ENCODE results near the gene LRP5.

Gene LRP5

DNA sequence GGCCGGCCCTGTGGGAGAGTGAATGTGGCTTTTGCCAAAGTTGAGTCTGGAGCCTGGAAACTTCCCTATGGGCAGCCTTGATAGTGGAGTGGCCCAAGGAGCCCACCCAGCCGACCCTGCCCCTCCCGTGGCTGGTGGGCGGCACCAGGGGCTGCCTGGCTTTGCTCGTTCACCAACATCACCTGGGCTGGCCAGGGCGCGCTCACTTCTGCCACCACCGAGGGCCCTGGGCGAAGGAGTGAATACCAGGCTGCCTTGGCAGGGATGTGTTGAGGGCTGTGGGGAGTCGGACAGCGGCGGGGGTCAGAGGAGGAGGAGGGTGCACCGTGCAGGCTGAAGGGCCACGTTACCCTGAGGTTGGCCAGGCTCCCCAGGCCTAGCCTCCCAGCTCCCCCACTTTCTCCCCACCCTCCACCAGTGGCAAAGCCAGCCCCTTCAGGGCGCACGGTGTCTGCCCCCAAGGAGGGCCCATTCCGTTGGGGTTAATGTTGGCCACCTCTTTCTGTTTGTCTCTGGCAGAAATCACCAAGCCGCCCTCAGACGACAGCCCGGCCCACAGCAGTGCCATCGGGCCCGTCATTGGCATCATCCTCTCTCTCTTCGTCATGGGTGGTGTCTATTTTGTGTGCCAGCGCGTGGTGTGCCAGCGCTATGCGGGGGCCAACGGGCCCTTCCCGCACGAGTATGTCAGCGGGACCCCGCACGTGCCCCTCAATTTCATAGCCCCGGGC, 125.7 kb downstream of the LRP5 start:
- Histone ChIP-seq H3K27ac (ENCODE audit: low read depth, low read length) (no peak overlapping the region), H3K4me3 (ENCODE audit: low read depth in 1 of 2, low read length in 2 of 2) (no peak overlapping the region), H3K9ac (ENCODE audit: low read depth in 1 of 2, low read length in 2 of 2) (no peak overlapping the region), H3K4me1 (ENCODE audit: control insufficient read depth in 1 of 2, insufficient read depth in 2 of 2, low read length in 2 of 2) (no peaks in the 10 kb centered on the region), H3K36me3 (ENCODE audit: control insufficient read depth in 1 of 2, insufficient read depth in 2 of 2, low read length in 2 of 2) (peaks cover 14 to 80% of the 10 kb centered on the region in 2 donors), H3K9me3 (ENCODE audit: control insufficient read depth in 1 of 2, low read length in 2 of 2) (no peaks in the 10 kb centered on the region), H3K27me3 (ENCODE audit: control insufficient read depth in 1 of 2, insufficient read depth in 2 of 2, low read length in 2 of 2) (no peaks in the 10 kb centered on the region)

DNA sequence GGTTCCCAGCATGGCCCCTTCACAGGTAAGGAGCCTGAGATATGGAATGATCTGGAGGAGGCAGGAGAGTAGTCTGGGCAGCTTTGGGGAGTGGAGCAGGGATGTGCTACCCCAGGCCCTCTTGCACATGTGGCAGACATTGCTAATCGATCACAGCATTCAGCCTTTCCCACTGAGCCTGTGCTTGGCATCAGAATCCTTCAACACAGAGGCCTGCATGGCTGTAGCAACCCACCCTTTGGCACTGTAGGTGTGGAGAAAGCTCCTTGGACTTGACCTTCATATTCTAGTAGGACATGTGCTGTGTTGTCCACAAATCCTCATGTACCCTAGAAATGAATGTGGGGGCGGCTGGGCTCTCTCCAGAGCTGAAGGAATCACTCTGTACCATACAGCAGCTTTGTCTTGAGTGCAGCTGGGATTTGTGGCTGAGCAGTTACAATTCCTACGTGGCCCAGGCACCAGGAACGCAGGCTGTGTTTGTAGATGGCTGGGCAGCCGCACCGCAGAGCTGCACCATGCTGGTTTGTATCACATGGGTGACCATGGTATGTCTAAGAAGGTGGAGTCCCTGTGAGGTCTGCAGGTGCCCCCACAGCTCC, 126.4 kb downstream of the LRP5 start:
- Histone ChIP-seq H3K36me3 (ENCODE audit: control insufficient read depth in 1 of 2, insufficient read depth in 2 of 2, low read length in 2 of 2) (peaks cover 14 to 74% of the 10 kb centered on the region in 2 donors), H3K9me3 (ENCODE audit: control insufficient read depth in 1 of 2, low read length in 2 of 2) (no peaks in the 10 kb centered on the region), H3K4me1 (ENCODE audit: control insufficient read depth in 1 of 2, insufficient read depth in 2 of 2, low read length in 2 of 2) (no peaks in the 10 kb centered on the region), H3K4me3 (ENCODE audit: low read depth in 1 of 2, low read length in 2 of 2) (no peak overlapping the region), H3K27ac (ENCODE audit: low read depth, low read length) (no peak overlapping the region), H3K27me3 (ENCODE audit: control insufficient read depth in 1 of 2, insufficient read depth in 2 of 2, low read length in 2 of 2) (no peaks in the 10 kb centered on the region), H3K9ac (ENCODE audit: low read depth in 1 of 2, low read length in 2 of 2) (no peak overlapping the region)

DNA sequence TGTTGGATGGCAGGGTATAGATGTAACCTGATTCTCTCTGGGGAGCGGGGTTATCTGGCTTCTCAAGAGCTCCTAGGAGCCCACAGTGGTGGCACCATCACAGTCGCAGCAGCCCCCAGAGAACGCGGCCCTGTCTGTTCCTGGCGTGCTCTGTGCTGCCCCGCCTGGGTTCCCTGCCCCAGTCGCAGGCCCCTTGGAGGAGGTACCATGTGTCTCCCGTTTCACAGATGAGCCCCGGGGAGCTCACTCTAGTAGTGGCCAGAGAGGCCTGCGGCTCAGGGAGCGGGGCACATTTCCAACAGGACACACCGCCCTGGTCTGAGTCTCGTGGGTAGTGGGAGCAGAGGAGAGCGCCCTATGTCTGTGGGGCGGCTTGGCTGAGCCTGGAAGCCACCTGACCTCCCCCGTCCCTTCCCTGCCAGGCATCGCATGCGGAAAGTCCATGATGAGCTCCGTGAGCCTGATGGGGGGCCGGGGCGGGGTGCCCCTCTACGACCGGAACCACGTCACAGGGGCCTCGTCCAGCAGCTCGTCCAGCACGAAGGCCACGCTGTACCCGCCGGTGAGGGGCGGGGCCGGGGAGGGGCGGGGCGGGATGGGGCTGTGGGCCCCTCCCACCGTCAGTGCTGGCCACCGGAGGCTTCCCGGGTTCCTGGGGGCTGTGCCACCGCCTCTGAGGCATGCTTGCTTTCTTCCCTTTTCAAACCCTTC, 127.1 kb downstream of the LRP5 start:
- H3K9me3 ChIP-seq (ENCODE audit: control insufficient read depth in 1 of 2, low read length in 2 of 2), result no peaks in the 10 kb centered on the region
- no peak overlapping the region for H3K9ac ChIP-seq (ENCODE audit: low read depth in 1 of 2, low read length in 2 of 2)
- H3K4me3 ChIP-seq (ENCODE audit: low read depth in 1 of 2, low read length in 2 of 2), result no peak overlapping the region
- peak overlapping the region; percentile 20 for H3K27ac ChIP-seq (ENCODE audit: low read depth, low read length)
- H3K36me3 ChIP-seq (ENCODE audit: control insufficient read depth in 1 of 2, insufficient read depth in 2 of 2, low read length in 2 of 2), result peaks cover 14 to 69% of the 10 kb centered on the region in 2 donors
- no peaks in the 10 kb centered on the region for H3K4me1 ChIP-seq (ENCODE audit: control insufficient read depth in 1 of 2, insufficient read depth in 2 of 2, low read length in 2 of 2)
- H3K27me3 ChIP-seq (ENCODE audit: control insufficient read depth in 1 of 2, insufficient read depth in 2 of 2, low read length in 2 of 2), result no peaks in the 10 kb centered on the region

DNA sequence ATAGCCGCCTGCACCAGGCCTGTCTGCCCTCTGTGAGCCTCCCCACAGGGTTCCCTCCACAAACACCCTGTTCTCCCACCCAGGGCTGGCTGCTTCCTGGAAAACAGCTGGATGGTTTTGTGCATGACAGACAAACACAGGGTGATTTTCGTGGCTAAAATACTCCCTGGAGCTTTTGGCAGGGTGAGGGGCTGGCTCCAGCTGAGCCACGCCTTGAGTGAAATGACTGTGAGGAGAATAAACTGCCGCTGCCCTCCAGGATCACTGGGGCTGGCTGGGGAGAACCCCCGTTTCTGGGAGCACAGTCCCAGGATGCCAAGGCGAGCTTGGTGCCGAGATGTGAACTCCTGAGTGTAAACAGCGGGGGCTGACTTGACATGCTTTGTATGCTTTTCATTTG, 127.8 kb downstream of the LRP5 start:
- Histone ChIP-seq H3K9me3 (ENCODE audit: control insufficient read depth in 1 of 2, low read length in 2 of 2) (no peaks in the 10 kb centered on the region), H3K4me1 (ENCODE audit: control insufficient read depth in 1 of 2, insufficient read depth in 2 of 2, low read length in 2 of 2) (no peaks in the 10 kb centered on the region), H3K4me3 (ENCODE audit: low read depth in 1 of 2, low read length in 2 of 2) (no peak overlapping the region), H3K36me3 (ENCODE audit: control insufficient read depth in 1 of 2, insufficient read depth in 2 of 2, low read length in 2 of 2) (peaks cover 14 to 65% of the 10 kb centered on the region in 2 donors), H3K27me3 (ENCODE audit: control insufficient read depth in 1 of 2, insufficient read depth in 2 of 2, low read length in 2 of 2) (no peaks in the 10 kb centered on the region), H3K9ac (ENCODE audit: low read depth in 1 of 2, low read length in 2 of 2) (no peak overlapping the region), H3K27ac (ENCODE audit: low read depth, low read length) (no peak overlapping the region)

DNA sequence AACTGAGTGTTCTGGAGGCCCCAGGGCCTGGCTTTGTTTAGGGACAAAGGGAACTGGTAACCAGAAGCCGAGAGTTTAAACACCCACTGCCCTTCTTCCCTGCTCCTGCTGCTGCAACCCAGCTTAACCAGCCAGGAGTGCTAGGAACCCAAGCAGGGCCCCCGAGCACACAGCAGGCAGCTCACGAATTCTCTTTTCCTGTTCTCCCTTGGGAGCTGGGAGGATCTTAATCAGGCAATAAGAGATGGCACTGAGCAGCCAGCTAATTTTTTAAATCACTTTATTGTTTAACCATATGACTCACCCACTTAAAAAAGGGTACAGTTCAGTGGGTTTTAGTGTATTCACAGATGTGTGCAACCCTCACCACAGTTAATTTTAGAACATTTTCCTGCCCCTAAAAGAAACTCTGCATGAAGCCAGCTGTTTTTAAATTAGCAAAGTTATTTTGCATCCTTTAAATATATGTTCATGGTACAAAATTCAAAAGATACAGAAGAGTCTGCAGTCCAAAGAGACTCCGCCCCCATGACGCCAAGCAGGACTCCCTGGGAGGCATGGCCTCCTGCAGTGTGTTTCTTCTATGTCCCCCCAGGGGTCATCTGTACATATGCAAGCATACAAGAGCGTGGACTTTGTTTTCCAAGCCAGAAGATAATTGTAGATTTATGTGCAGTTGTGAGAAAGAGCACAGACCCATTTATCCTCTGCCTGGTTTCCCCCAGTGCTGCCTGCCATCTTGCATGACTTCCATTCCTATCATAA, 129.3 kb downstream of the LRP5 start:
- no peak overlapping the region for H3K4me3 ChIP-seq (ENCODE audit: low read depth in 1 of 2, low read length in 2 of 2)
- peaks cover 11 to 55% of the 10 kb centered on the region in 2 donors for H3K36me3 ChIP-seq (ENCODE audit: control insufficient read depth in 1 of 2, insufficient read depth in 2 of 2, low read length in 2 of 2)
- H3K4me1 ChIP-seq (ENCODE audit: control insufficient read depth in 1 of 2, insufficient read depth in 2 of 2, low read length in 2 of 2), result no peaks in the 10 kb centered on the region
- no peaks in the 10 kb centered on the region for H3K9me3 ChIP-seq (ENCODE audit: control insufficient read depth in 1 of 2, low read length in 2 of 2)
- no peaks in the 10 kb centered on the region for H3K27me3 ChIP-seq (ENCODE audit: control insufficient read depth in 1 of 2, insufficient read depth in 2 of 2, low read length in 2 of 2)
- no peak overlapping the region for H3K9ac ChIP-seq (ENCODE audit: low read depth in 1 of 2, low read length in 2 of 2)
- H3K27ac ChIP-seq (ENCODE audit: low read depth, low read length), result no peak overlapping the region

DNA sequence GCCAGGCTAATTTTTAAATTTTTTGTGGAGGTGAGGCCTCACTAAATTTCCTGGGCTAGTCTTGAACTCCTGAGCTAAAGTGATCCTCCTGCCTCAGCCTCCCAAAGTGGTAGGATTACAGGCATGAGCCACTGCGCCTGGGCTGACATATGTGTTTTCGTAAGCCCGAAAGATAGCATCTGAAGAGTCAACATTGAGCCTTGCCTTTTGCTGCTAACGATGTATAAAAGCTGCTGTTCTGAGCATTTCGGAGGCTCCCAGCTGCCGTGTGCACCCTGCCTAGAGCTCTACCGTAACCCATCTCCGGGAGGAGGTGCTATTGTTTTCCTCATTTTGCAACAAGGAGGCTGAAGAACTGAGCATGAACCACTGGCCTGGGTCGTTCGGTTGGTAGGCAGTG, 130.0 kb downstream of the LRP5 start:
- Histone ChIP-seq H3K9me3 (ENCODE audit: control insufficient read depth in 1 of 2, low read length in 2 of 2) (no peaks in the 10 kb centered on the region), H3K4me3 (ENCODE audit: low read depth in 1 of 2, low read length in 2 of 2) (no peak overlapping the region), H3K36me3 (ENCODE audit: control insufficient read depth in 1 of 2, insufficient read depth in 2 of 2, low read length in 2 of 2) (peaks cover 12 to 52% of the 10 kb centered on the region in 2 donors), H3K27me3 (ENCODE audit: control insufficient read depth in 1 of 2, insufficient read depth in 2 of 2, low read length in 2 of 2) (no peaks in the 10 kb centered on the region), H3K4me1 (ENCODE audit: control insufficient read depth in 1 of 2, insufficient read depth in 2 of 2, low read length in 2 of 2) (peaks cover 0 to 4% of the 10 kb centered on the region in 2 donors), H3K27ac (ENCODE audit: low read depth, low read length) (no peak overlapping the region), H3K9ac (ENCODE audit: low read depth in 1 of 2, low read length in 2 of 2) (no peak overlapping the region)

DNA sequence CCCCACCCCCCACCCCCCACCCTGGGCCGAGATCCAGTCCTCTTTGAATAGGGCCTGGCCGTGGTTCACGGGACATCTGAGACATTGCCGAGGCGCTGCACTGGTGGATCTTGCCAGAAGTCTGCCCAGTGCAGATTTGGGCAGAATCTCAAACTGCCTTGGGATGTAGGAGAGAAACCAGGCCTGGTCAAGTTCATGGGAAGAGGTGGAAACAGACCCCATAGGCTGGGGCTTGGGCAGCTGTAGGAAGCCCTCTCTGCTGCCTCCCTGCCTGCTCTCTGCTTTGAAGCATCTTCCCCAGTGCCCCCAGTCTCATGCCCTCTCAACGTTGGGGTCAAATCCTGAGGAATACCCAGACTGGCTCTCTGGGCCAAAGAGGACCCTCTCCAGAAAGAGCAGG, 132.2 kb downstream of the LRP5 start:
- Histone ChIP-seq H3K4me3 (ENCODE audit: low read depth in 1 of 2, low read length in 2 of 2) (no peak overlapping the region), H3K27ac (ENCODE audit: low read depth, low read length) (no peak overlapping the region), H3K36me3 (ENCODE audit: control insufficient read depth in 1 of 2, insufficient read depth in 2 of 2, low read length in 2 of 2) (peaks cover 22 to 48% of the 10 kb centered on the region in 2 donors)

DNA sequence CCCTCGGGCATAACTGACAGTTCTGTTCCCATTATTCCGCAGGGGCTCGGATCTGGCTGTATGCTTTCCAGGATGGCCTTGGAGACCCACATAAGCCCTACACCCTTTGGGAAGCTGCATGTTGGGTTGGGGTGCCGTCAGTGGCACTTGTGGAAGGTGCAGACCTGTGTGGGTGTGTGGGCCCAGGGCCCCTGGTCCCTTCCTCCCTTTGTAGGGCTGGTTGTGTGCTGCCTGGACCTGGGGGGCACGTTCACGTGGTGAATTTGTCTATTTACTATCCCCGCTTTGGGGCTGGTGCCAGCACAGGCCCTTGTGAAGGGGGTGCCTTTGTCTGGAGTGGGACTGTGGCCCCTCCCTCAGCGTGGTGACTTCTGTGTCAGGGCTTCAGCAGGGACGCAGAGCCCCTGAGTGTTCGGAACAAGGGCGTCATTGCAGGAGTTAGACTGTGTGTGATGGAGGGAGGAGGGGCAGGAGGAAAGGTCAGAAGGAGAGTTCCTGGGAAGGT, 133.2 kb downstream of the LRP5 start:
- Histone ChIP-seq H3K27me3 (ENCODE audit: control insufficient read depth in 1 of 2, insufficient read depth in 2 of 2, low read length in 2 of 2) (no peaks in the 10 kb centered on the region), H3K4me1 (ENCODE audit: control insufficient read depth in 1 of 2, insufficient read depth in 2 of 2, low read length in 2 of 2) (peaks cover 0 to 4% of the 10 kb centered on the region in 2 donors), H3K9ac (ENCODE audit: low read depth in 1 of 2, low read length in 2 of 2) (no peak overlapping the region), H3K4me3 (ENCODE audit: low read depth in 1 of 2, low read length in 2 of 2) (no peak overlapping the region), H3K27ac (ENCODE audit: low read depth, low read length) (no peak overlapping the region), H3K9me3 (ENCODE audit: control insufficient read depth in 1 of 2, low read length in 2 of 2) (no peaks in the 10 kb centered on the region), H3K36me3 (ENCODE audit: control insufficient read depth in 1 of 2, insufficient read depth in 2 of 2, low read length in 2 of 2) (peaks cover 19 to 48% of the 10 kb centered on the region in 2 donors)

More for the DNA sequence above, 132.2 kb downstream of the LRP5 start:
- no peaks in the 10 kb centered on the region for H3K9me3 ChIP-seq (ENCODE audit: control insufficient read depth in 1 of 2, low read length in 2 of 2)
- no peaks in the 10 kb centered on the region for H3K27me3 ChIP-seq (ENCODE audit: control insufficient read depth in 1 of 2, insufficient read depth in 2 of 2, low read length in 2 of 2)
- no peak overlapping the region for H3K9ac ChIP-seq (ENCODE audit: low read depth in 1 of 2, low read length in 2 of 2)
- peaks cover 0 to 4% of the 10 kb centered on the region in 2 donors for H3K4me1 ChIP-seq (ENCODE audit: control insufficient read depth in 1 of 2, insufficient read depth in 2 of 2, low read length in 2 of 2)

DNA sequence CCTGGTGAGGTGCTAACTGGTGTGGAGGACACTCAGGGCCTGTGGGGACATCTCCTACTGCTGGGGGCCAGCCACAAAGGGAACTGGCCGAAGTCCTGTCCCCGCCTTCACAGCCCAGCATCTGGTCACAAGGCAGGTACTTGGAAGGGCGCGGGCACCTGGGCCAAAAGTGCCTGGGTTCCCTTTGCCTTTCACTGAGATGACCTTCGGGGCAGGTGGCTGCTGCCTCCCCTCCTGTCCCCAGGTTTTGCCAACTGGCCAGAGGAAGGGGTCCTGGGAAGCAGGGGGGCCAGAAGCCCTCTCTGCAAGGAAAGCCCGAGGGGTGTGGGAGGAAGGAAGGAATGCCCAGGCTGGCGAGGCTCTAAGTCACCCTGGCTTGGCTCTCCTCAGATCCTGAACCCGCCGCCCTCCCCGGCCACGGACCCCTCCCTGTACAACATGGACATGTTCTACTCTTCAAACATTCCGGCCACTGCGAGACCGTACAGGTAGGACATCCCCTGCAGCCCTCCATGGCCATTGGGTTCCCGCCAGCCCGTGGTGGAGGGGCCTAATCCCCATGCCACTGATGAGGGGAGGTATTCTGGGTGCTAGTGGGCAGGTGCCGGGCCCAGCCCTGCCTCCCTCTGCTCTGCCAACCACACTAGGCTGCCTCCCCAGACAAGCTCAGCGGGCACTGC, 133.8 kb downstream of the LRP5 start:
- no peaks in the 10 kb centered on the region for H3K27me3 ChIP-seq (ENCODE audit: control insufficient read depth in 1 of 2, insufficient read depth in 2 of 2, low read length in 2 of 2)
- no peak overlapping the region for H3K9ac ChIP-seq (ENCODE audit: low read depth in 1 of 2, low read length in 2 of 2)
- H3K27ac ChIP-seq (ENCODE audit: low read depth, low read length), result no peak overlapping the region
- peaks cover 19 to 44% of the 10 kb centered on the region in 2 donors for H3K36me3 ChIP-seq (ENCODE audit: control insufficient read depth in 1 of 2, insufficient read depth in 2 of 2, low read length in 2 of 2)
- peaks cover 0 to 4% of the 10 kb centered on the region in 2 donors for H3K4me1 ChIP-seq (ENCODE audit: control insufficient read depth in 1 of 2, insufficient read depth in 2 of 2, low read length in 2 of 2)
- no peak overlapping the region for H3K4me3 ChIP-seq (ENCODE audit: low read depth in 1 of 2, low read length in 2 of 2)
- H3K9me3 ChIP-seq (ENCODE audit: control insufficient read depth in 1 of 2, low read length in 2 of 2), result no peaks in the 10 kb centered on the region

Measured in duodenal mucosa (tissue), 2 donors.